ENCODE measurements around the gene NCKAP5.

NCKAP5 gene

GRCh38 chr2:133596701-133597393 lies 28.6 kb upstream of the NCKAP5 start:
- DNase-seq (ENCODE audit: low read depth), result no peak
- no peak overlapping the region for H3K4me3 ChIP-seq (ENCODE audit: low read depth, low read length)
- no peak for TF ChIP-seq CTCF (IDR thresholded peaks at IDR 0.05; ENCODE audit: insufficient read depth, low read depth, low read length, missing control alignments)

- no peak for DNase-seq (ENCODE audit: low read depth)
- H3K4me3 ChIP-seq (ENCODE audit: low read depth, low read length), result no peak overlapping the region
- no peak for TF ChIP-seq CTCF (IDR thresholded peaks at IDR 0.05; ENCODE audit: insufficient read depth, low read depth, low read length, missing control alignments)
Observed at GRCh38 chr2:133591164-133591563, 22.9 kb upstream of the NCKAP5 start.

GRCh38 chr2:133589456-133589855 lies 21.2 kb upstream of the NCKAP5 start:
- TF ChIP-seq CTCF (IDR thresholded peaks at IDR 0.05; ENCODE audit: insufficient read depth, low read depth, low read length, missing control alignments), result no peak
- no peak overlapping the region for H3K4me3 ChIP-seq (ENCODE audit: low read depth, low read length)
- no peak for DNase-seq (ENCODE audit: low read depth)

- H3K4me3 ChIP-seq (ENCODE audit: low read depth, low read length), result no peak overlapping the region
- TF ChIP-seq CTCF (IDR thresholded peaks at IDR 0.05; ENCODE audit: insufficient read depth, low read depth, low read length, missing control alignments), result no peak
- no peak for DNase-seq (ENCODE audit: low read depth)
Observed at GRCh38 chr2:133588144-133588543, 19.9 kb upstream of the NCKAP5 start.

- H3K4me3 ChIP-seq (ENCODE audit: low read depth, low read length), result no peak overlapping the region
- no peak for DNase-seq (ENCODE audit: low read depth)
- TF ChIP-seq CTCF (IDR thresholded peaks at IDR 0.05; ENCODE audit: insufficient read depth, low read depth, low read length, missing control alignments), result no peak
Observed at GRCh38 chr2:133586978-133587377, 18.7 kb upstream of the NCKAP5 start.

GRCh38 chr2:133581010-133581760 lies 12.9 kb upstream of the NCKAP5 start:
- DNase-seq (ENCODE audit: low read depth), result no peak

More at GRCh38 chr2:133581010-133581760, 12.9 kb upstream of the NCKAP5 start:
- no peak for TF ChIP-seq CTCF (IDR thresholded peaks at IDR 0.05; ENCODE audit: insufficient read depth, low read depth, low read length, missing control alignments)
- H3K4me3 ChIP-seq (ENCODE audit: low read depth, low read length), result no peak overlapping the region

Data from GM12865 (cell line).